ENCODE data around the gene SMURF1.

SMURF1 gene

GRCh38 chr7:99021941-99022560 is 121.9 kb downstream of the SMURF1 start:
- no peak for DNase-seq

- no peak for DNase-seq
These were observed 123.5 kb downstream of the SMURF1 start for GRCh38 chr7:99020413-99020715.

GRCh38 chr7:99019523-99020412 is 124.1 kb downstream of the SMURF1 start:
- no peak for DNase-seq

GRCh38 chr7:99016196-99016595 is 127.7 kb downstream of the SMURF1 start:
- DNase-seq: no peak

GRCh38 chr7:99014113-99014985 is 129.6 kb downstream of the SMURF1 start:
- no peak for DNase-seq

- no peak for DNase-seq
These were observed 130.4 kb downstream of the SMURF1 start for GRCh38 chr7:99013266-99014112.

- DNase-seq: no peak
These were observed 131.2 kb downstream of the SMURF1 start for GRCh38 chr7:99012722-99013121.

- no peak for DNase-seq
These were observed 132.1 kb downstream of the SMURF1 start for GRCh38 chr7:99011706-99012404.

- no peak for DNase-seq
These were observed 132.6 kb downstream of the SMURF1 start for GRCh38 chr7:99011341-99011705.

- DNase-seq: no peak
These were observed 133.6 kb downstream of the SMURF1 start for GRCh38 chr7:99010281-99010680.

- DNase-seq: no peak
These were observed 134.9 kb downstream of the SMURF1 start for GRCh38 chr7:99008921-99009530.

- DNase-seq: no peak
These were observed 135.7 kb downstream of the SMURF1 start for GRCh38 chr7:99008181-99008631.

GRCh38 chr7:99006739-99007424 is 137.0 kb downstream of the SMURF1 start:
- no peak for DNase-seq

GRCh38 chr7:99005776-99006175 is 138.1 kb downstream of the SMURF1 start:
- DNase-seq: no peak

GRCh38 chr7:99004781-99005500 is 139.0 kb downstream of the SMURF1 start:
- DNase-seq: no peak

GRCh38 chr7:99004216-99004615 is 139.7 kb downstream of the SMURF1 start:
- DNase-seq: no peak

- DNase-seq: no peak
These were observed 140.5 kb downstream of the SMURF1 start for GRCh38 chr7:99003419-99003818.

GRCh38 chr7:99002827-99003212 is 141.1 kb downstream of the SMURF1 start:
- DNase-seq: no peak

GRCh38 chr7:99002148-99002826 is 141.6 kb downstream of the SMURF1 start:
- no peak for DNase-seq

Data from NCI-H446 treated with DMSO at 0.1 percent for 48 hours (cell line).